SU-DHL-6 (cell line): Measurements from ENCODE around the gene GPC3.

Experiments used
- CTCF ChIP-seq: fragments of 200-600 bp; sonication (generic); IDR thresholded peaks from one replicate; pipeline ENCODE4 v1.5.1; 2017; ENCODE audit warnings: antibody characterized with exemption, mild to moderate bottlenecking, low read length, moderate library complexity; ENCODE audit not compliant: insufficient read depth, poor library complexity, severe bottlenecking
- EZH2phosphoT487 ChIP-seq: fragments of 200-600 bp; sonication (generic), shearing (Covaris generic); conservative IDR thresholded peaks from 2 replicates; pipeline ENCODE4 v1.6.1; 2018; ENCODE audit warnings: mild to moderate bottlenecking, antibody characterized with exemption, low read length, moderate library complexity, mixed read lengths

GRCh38 chrX:133846311-133846710, 139.1 kb downstream of the GPC3 start:
- TF ChIP-seq CTCF, result no peak
- no peak for TF ChIP-seq EZH2phosphoT487
